ENCODE results near the gene CCL3.

DNA sequence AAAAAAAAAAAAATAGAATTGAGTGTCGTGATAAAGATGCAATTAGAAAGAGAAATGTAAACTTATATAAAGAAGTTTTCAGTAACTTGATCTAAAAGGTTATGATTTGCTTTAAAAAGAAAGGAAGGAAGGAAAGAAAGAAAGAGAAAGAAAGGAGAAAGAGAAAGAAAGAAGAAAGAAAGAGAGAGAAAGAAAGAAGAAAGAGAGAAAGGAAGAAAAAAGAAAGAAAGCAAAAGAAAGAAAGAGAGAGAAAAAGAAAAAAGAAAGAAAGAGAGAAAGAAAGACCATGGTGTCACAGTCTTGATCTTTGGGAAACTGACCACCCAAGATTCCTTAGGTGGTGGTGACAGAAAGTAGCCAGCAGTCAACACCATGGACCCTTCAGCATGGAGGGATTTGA, 4.3 kb upstream of the CCL3 start:
- no peak for TF ChIP-seq EZH2 (IDR thresholded peaks at IDR 0.05; ENCODE audit: low read length)
- TF ChIP-seq, protein P1, sequence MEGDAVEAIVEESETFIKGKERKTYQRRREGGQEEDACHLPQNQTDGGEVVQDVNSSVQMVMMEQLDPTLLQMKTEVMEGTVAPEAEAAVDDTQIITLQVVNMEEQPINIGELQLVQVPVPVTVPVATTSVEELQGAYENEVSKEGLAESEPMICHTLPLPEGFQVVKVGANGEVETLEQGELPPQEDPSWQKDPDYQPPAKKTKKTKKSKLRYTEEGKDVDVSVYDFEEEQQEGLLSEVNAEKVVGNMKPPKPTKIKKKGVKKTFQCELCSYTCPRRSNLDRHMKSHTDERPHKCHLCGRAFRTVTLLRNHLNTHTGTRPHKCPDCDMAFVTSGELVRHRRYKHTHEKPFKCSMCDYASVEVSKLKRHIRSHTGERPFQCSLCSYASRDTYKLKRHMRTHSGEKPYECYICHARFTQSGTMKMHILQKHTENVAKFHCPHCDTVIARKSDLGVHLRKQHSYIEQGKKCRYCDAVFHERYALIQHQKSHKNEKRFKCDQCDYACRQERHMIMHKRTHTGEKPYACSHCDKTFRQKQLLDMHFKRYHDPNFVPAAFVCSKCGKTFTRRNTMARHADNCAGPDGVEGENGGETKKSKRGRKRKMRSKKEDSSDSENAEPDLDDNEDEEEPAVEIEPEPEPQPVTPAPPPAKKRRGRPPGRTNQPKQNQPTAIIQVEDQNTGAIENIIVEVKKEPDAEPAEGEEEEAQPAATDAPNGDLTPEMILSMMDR (optimal IDR thresholded peaks at IDR 0.05 in 1 of 3, IDR thresholded peaks at IDR 0.05 in 1 of 3, conservative IDR thresholded peaks at IDR 0.05 in 1 of 3; ENCODE audit: extremely low read depth in 1 of 3, insufficient read depth in 2 of 3, low read length in 3 of 3), result no peak

Data from keratinocyte (primary cell).